Naive thymus-derived CD4-positive, alpha-beta T cell (primary cell): Measurements from ENCODE around the gene ATF6. TPM values are rescaled to one million over a fixed set of nuclear protein-coding genes. Genes with fewer than 3 reads are reported as not detected.

Experiments
- ATAC-seq: fragments of 150-1000 bp; cut with Tn5 transposase; 2 replicates; pipeline ENCODE4 v1.10.0; 2021; ENCODE audit warnings: mild to moderate bottlenecking, moderate library complexity
- CTCF ChIA-PET: fragments of 350-600 bp; sonication (Branson Sonifier 250); formaldehyde crosslinking; loops from one replicate; lab custom pipeline; 2021; ENCODE audit warnings: antibody characterized with exemption; lab: Charles Lee
- POLR2A ChIA-PET: fragments of 350-600 bp; sonication (Branson Sonifier 250); formaldehyde crosslinking; loops from one replicate; lab custom pipeline; 2021; ENCODE audit warnings: antibody characterized with exemption, inconsistent platforms; lab: Charles Lee
- DNase-seq, 9 donors: peaks; one replicate each; pipeline versions ENCODE4 v3.0.0 to v3.0.0-alpha.2; 2020 to 2022; ENCODE audit warnings: mixed read lengths in 1 of 9
- H3K27ac ChIP-seq: one replicate; pipeline ENCODE4 v1.7.0; 2013; ENCODE audit warnings: mild to moderate bottlenecking, low read depth, low read length, moderate library complexity
- H3K27me3 ChIP-seq, 2 donors: one replicate each; pipeline ENCODE4 v1.7.0; 2013; ENCODE audit warnings: low read length in 2 of 2, mild to moderate bottlenecking in 2 of 2, moderate library complexity in 2 of 2; ENCODE audit not compliant: control insufficient read depth in 2 of 2, insufficient read depth in 2 of 2
- H3K36me3 ChIP-seq, 3 experiments: 1 replicate in 2 of 3; 2 replicates in 1 of 3; pipeline ENCODE4 v1.7.0; 2013; ENCODE audit warnings: low read length in 3 of 3, mild to moderate bottlenecking in 3 of 3, moderate library complexity in 1 of 3; ENCODE audit not compliant: insufficient read depth in 3 of 3, control insufficient read depth in 2 of 3
- H3K4me1 ChIP-seq, 2 donors: one replicate each; pipeline ENCODE4 v1.7.0; 2013; ENCODE audit warnings: low read length in 2 of 2, mild to moderate bottlenecking in 2 of 2, moderate library complexity in 1 of 2; ENCODE audit not compliant: control insufficient read depth in 2 of 2, insufficient read depth in 2 of 2
- H3K4me3 ChIP-seq: 2 replicates; pipeline ENCODE4 v1.7.0; 2013; ENCODE audit warnings: mild to moderate bottlenecking, low read length
- H3K9me3 ChIP-seq, 3 experiments: 1 replicate in 2 of 3; 2 replicates in 1 of 3; pipeline ENCODE4 v1.7.0; 2013; ENCODE audit warnings: low read length in 3 of 3; ENCODE audit not compliant: control insufficient read depth in 2 of 3
- H3K27ac Mint-ChIP-seq, 9 donors: one replicate each; pipeline ENCODE4 v1.8.0; 2020 to 2022; ENCODE audit warnings: mixed read lengths in 9 of 9, mild to moderate bottlenecking in 8 of 9, moderate library complexity in 5 of 9, inconsistent platforms in 2 of 9
- H3K27me3 Mint-ChIP-seq, 5 donors: one replicate each; pipeline ENCODE4 v1.8.0; 2021 to 2022; ENCODE audit warnings: mixed read lengths in 5 of 5, mild to moderate bottlenecking in 1 of 5
- H3K36me3 Mint-ChIP-seq, 5 donors: one replicate each; pipeline ENCODE4 v1.8.0; 2020 to 2022; ENCODE audit warnings: mixed read lengths in 5 of 5, mild to moderate bottlenecking in 3 of 5, inconsistent platforms in 1 of 5
- H3K4me1 Mint-ChIP-seq, 7 donors: one replicate each; pipeline ENCODE4 v1.8.0; 2020 to 2022; ENCODE audit warnings: mixed read lengths in 7 of 7, mild to moderate bottlenecking in 3 of 7, inconsistent platforms in 1 of 7
- H3K4me3 Mint-ChIP-seq, 10 donors: one replicate each; pipeline ENCODE4 v1.8.0; 2020 to 2022; ENCODE audit warnings: mild to moderate bottlenecking in 10 of 10, mixed read lengths in 10 of 10, moderate library complexity in 6 of 10, inconsistent platforms in 2 of 10
- H3K9me3 Mint-ChIP-seq, 11 donors: one replicate each; pipeline ENCODE4 v1.8.0; 2020 to 2022; ENCODE audit warnings: mixed read lengths in 11 of 11, mild to moderate bottlenecking in 4 of 11, inconsistent platforms in 1 of 11, moderate library complexity in 1 of 11
- intact Hi-C, 2 donors: fragments of 100-400 bp; cut with micrococcal nuclease; formaldehyde crosslinking; loops; one replicate each; pipeline ENCODE4 v1.15.1; 2023
- polyA plus RNA-seq, 2 donors: library from polyadenylated mRNA; unstranded; fragments of 300-500 nt; fragmentation: Illumina TruSeq; gene quantifications; one replicate each; pipeline ENCODE4 v1.2.3, GENCODE V29; 2021
- total RNA-seq, 6 experiments: library from RNA in 5 of 6; stranded (reverse) in 5 of 6; gene quantifications; 1 replicate in 5 of 6; 2 replicates in 1 of 6; pipeline ENCODE4 v1.2.3 and lab custom pipeline; 2021 to 2026

The ATF6 gene
- total and polyA plus RNA-seq, 7 experiments from 2014 or later: 17.9 to 27.5 (median 22.5) TPM

GRCh38 chr1:161868832-161869231 is 102.7 kb downstream of the ATF6 start:
- no peaks in the 10 kb centered on the region for H3K4me1 ChIP-seq

DNA sequence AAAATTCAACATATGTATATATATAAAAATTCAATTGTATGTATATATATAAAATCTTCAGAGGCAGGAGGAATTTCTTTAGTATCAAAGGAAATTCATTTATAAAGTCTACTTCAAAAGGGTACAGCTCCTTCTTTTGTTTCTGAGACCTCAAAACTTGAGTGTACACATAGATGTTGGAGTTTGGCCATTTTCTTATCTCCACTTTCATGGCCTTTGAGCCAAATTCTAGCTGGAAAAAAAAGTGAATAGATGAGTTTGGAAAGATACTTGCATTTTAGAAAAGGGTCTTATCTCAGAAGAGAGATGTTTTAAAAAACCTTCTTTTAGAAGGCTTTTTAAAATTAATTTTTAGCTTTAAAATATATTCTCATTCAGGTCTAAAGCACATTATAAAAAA is 103.2 kb downstream of the ATF6 start:
- ChIA-PET CTCF (interaction anchor here (1.2 to 7.0 kb wide), 3 partner anchors 11 to 167 kb away, joined by 3 to 65 read pairs (median 4); partner anchors contain the start of gene OLFML2B), POLR2A (interaction anchor here (0.7 kb wide), 1 partner anchor 1973 kb away, joined by 3 read pairs; no protein-coding TSS in a partner anchor)
- no peak overlapping the region for H3K27ac Mint-ChIP-seq
- no peaks in the 10 kb centered on the region for H3K9me3 ChIP-seq
- no peaks in the 10 kb centered on the region for H3K9me3 Mint-ChIP-seq
- ATAC-seq (no peak), DNase-seq (no peak)
- H3K4me3 Mint-ChIP-seq: no peak overlapping the region
- no peaks in the 10 kb centered on the region for H3K27me3 Mint-ChIP-seq
- intact Hi-C loops: loop anchor here in 1 of 2 donors (2.0 to 10.0 kb wide), 2 partner anchors 14 to 74 kb away; no protein-coding TSS in a partner anchor
- H3K4me1 ChIP-seq: no peaks in the 10 kb centered on the region
- H3K4me3 ChIP-seq: no peak overlapping the region
- no peak overlapping the region for H3K27ac ChIP-seq
- peaks cover 3 to 50% (median 33%) of the 10 kb centered on the region in 5 donors for H3K36me3 Mint-ChIP-seq
- H3K4me1 Mint-ChIP-seq: no peaks in the 10 kb centered on the region
- H3K27me3 ChIP-seq: no peaks in the 10 kb centered on the region
- peaks cover 0 to 8% (median 0%) of the 10 kb centered on the region in 3 experiments for H3K36me3 ChIP-seq

More at GRCh38 chr1:161868832-161869231, 102.7 kb downstream of the ATF6 start:
- ChIA-PET CTCF (interaction anchor here (1.2 to 7.0 kb wide), 3 partner anchors 11 to 167 kb away, joined by 3 to 65 read pairs (median 4); partner anchors contain the start of gene OLFML2B), POLR2A (no interaction called here)
- peaks cover 3 to 53% (median 33%) of the 10 kb centered on the region in 5 donors for H3K36me3 Mint-ChIP-seq
- H3K9me3 ChIP-seq: no peaks in the 10 kb centered on the region
- H3K27me3 Mint-ChIP-seq: no peaks in the 10 kb centered on the region
- H3K4me3 ChIP-seq: no peak overlapping the region
- peak overlapping the region in 1 of 9 donors; percentile 16 for H3K27ac Mint-ChIP-seq
- no peak for DNase-seq
- no peak overlapping the region for H3K27ac ChIP-seq
- no peaks in the 10 kb centered on the region for H3K4me1 Mint-ChIP-seq
- no peak for ATAC-seq
- no peak overlapping the region for H3K4me3 Mint-ChIP-seq
- no peaks in the 10 kb centered on the region for H3K27me3 ChIP-seq
- intact Hi-C loops: loop anchor here in 1 of 2 donors (2.0 to 10.0 kb wide), 2 partner anchors 14 to 74 kb away; no protein-coding TSS in a partner anchor
- H3K9me3 Mint-ChIP-seq: no peaks in the 10 kb centered on the region
- H3K36me3 ChIP-seq: peaks cover 0 to 12% (median 0%) of the 10 kb centered on the region in 3 experiments

GRCh38 chr1:161872506-161872905 is 106.4 kb downstream of the ATF6 start:
- H3K9me3 Mint-ChIP-seq: no peaks in the 10 kb centered on the region
- H3K4me1 Mint-ChIP-seq: no peaks in the 10 kb centered on the region
- Histone ChIP-seq H3K36me3 (no peaks in the 10 kb centered on the region), H3K4me3 (no peak overlapping the region), H3K27me3 (no peaks in the 10 kb centered on the region), H3K4me1 (no peaks in the 10 kb centered on the region), H3K9me3 (no peaks in the 10 kb centered on the region), H3K27ac (no peak overlapping the region)
- ChIA-PET POLR2A (interaction anchor here (0.8 kb wide), 1 partner anchor 323 kb away, joined by 3 read pairs; no protein-coding TSS in a partner anchor), CTCF (no interaction called here)
- no peaks in the 10 kb centered on the region for H3K27me3 Mint-ChIP-seq
- ATAC-seq (no peak), DNase-seq (no peak)
- intact Hi-C loops: no loop called here
- H3K4me3 Mint-ChIP-seq: no peak overlapping the region
- peaks cover 0 to 41% (median 26%) of the 10 kb centered on the region in 5 donors for H3K36me3 Mint-ChIP-seq
- H3K27ac Mint-ChIP-seq: peak overlapping the region in 2 of 9 donors; percentile 1 to 10

DNA sequence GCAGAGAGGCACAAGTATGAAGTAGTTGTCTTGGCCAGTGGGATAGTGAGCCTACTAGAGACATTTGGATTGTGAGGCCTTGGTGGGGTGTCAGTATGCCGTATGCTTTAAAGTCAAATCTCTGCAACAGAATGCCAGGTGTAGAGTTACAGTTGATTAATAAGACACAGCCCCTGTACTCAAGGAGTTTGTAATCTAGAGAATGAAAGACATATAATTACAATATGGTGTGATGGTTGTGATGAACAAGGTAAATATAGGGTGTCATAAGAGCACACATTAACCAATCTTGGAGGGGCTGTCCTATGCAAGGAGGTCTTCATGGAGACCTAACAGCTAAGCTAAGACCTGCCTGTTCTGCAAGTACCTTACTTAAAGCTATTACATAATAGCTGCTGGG is 113.1 kb downstream of the ATF6 start:
- intact Hi-C loops: no loop called here
- H3K27me3 ChIP-seq: no peaks in the 10 kb centered on the region
- Mint-ChIP-seq H3K4me3 (no peak overlapping the region), H3K9me3 (no peaks in the 10 kb centered on the region), H3K27me3 (no peaks in the 10 kb centered on the region), H3K27ac (no peak overlapping the region), H3K36me3 (peaks cover 0 to 9% (median 2%) of the 10 kb centered on the region in 5 donors), H3K4me1 (peaks cover 0 to 4% (median 0%) of the 10 kb centered on the region in 7 donors)
- no peaks in the 10 kb centered on the region for H3K9me3 ChIP-seq
- no peaks in the 10 kb centered on the region for H3K4me1 ChIP-seq
- ATAC-seq: no peak
- H3K27ac ChIP-seq: no peak overlapping the region
- no peak overlapping the region for H3K4me3 ChIP-seq
- POLR2A ChIA-PET: interaction anchor here (0.7 kb wide), 1 partner anchor 157 kb away, joined by 7 read pairs; no protein-coding TSS in a partner anchor
- DNase-seq: no peak
- CTCF ChIA-PET: interaction anchor here (1.2 to 1.6 kb wide), 2 partner anchors 11 to 15 kb away, joined by 3 to 4 read pairs; no protein-coding TSS in a partner anchor
- no peaks in the 10 kb centered on the region for H3K36me3 ChIP-seq

- ATAC-seq: no peak
- Mint-ChIP-seq H3K9me3 (no peaks in the 10 kb centered on the region), H3K36me3 (peaks cover 9 to 34% (median 18%) of the 10 kb centered on the region in 5 donors), H3K4me3 (no peak overlapping the region), H3K4me1 (peaks cover 0 to 11% (median 0%) of the 10 kb centered on the region in 7 donors), H3K27me3 (no peaks in the 10 kb centered on the region), H3K27ac (no peak overlapping the region)
- Histone ChIP-seq H3K4me3 (no peak overlapping the region), H3K27ac (no peak overlapping the region), H3K27me3 (no peaks in the 10 kb centered on the region), H3K4me1 (no peaks in the 10 kb centered on the region), H3K9me3 (no peaks in the 10 kb centered on the region), H3K36me3 (peaks cover 0 to 19% (median 0%) of the 10 kb centered on the region in 3 experiments)
- POLR2A ChIA-PET: no interaction called here
- no peak for DNase-seq
- CTCF ChIA-PET: interaction anchor here (0.7 kb wide), 1 partner anchor 396 kb away, joined by 4 read pairs; no protein-coding TSS in a partner anchor
- intact Hi-C loops: no loop called here
Measured at GRCh38 chr1:161884475-161884874, 118.4 kb downstream of the ATF6 start.

GRCh38 chr1:161885003-161885402 is 118.9 kb downstream of the ATF6 start:
- peaks cover 0 to 3% (median 0%) of the 10 kb centered on the region in 11 donors for H3K9me3 Mint-ChIP-seq
- Histone ChIP-seq H3K27ac (no peak overlapping the region), H3K4me3 (no peak overlapping the region), H3K4me1 (no peaks in the 10 kb centered on the region), H3K27me3 (no peaks in the 10 kb centered on the region), H3K36me3 (peaks cover 0 to 22% (median 0%) of the 10 kb centered on the region in 3 experiments), H3K9me3 (no peaks in the 10 kb centered on the region)
- H3K36me3 Mint-ChIP-seq: peaks cover 12 to 35% (median 23%) of the 10 kb centered on the region in 5 donors
- H3K27ac Mint-ChIP-seq: peak overlapping the region in 1 of 9 donors; percentile 31
- no peak overlapping the region for H3K4me3 Mint-ChIP-seq
- no peak for ATAC-seq
- DNase-seq: no peak
- ChIA-PET POLR2A (no interaction called here), CTCF (no interaction called here)
- intact Hi-C loops: no loop called here
- H3K4me1 Mint-ChIP-seq: peaks cover 0 to 11% (median 1%) of the 10 kb centered on the region in 7 donors
- no peaks in the 10 kb centered on the region for H3K27me3 Mint-ChIP-seq
